HG03565 (cell line): ENCODE results near the gene MACROD2.

Experiments
- ATAC-seq: cut with Tn5 transposase; IDR thresholded peaks from one replicate; pipeline ENCODE4 v1.9.1; 2021; ENCODE audit warnings: mild to moderate bottlenecking, moderate library complexity; ENCODE audit not compliant: unreplicated experiment

MACROD2 gene

DNA sequence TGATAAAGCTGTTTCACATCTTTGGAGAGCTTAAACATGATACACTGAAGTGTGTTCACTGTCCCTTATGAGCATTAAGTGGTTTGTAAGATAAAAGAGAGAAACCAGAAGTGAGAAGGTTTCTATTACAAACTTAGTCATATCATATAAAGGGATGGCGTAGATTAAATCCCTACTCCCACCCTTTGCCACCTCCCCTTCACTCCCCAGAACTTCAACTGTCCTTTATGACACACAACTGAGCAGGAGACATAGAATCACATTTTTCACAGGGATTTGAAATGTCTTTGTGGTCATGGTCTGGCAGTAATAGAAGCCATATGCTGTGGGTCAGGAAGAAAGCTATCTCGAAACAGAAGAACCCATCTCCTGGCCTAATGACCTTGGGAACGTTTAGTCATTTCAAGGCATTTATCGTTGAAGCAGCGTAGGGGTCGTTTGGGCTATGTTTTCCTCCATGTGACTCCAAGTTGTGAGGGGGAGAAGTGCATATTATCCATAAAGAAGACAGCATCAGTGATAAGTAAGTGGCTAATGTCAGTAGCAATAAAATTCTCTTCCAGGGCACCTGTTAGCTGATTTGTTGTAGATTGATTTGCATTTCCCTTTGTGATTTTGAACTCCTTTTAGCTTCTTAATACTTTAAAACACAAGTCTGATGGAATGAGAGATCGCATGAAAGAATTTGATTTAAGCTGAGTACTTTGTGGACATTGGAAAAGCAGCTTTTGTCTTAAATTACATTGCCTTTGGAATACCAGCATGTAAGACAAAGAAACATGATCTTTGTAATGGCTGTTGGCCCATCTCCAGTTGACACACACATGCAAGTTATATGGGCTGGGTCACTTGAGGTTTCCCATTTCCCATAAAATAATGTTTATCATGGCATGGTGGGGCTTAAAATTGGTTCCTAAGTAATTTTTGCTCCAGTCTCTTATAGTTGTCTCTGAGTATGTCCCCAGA lies 843.6 kb downstream of the MACROD2 start:
- peak; percentile 80 for ATAC-seq

DNA sequence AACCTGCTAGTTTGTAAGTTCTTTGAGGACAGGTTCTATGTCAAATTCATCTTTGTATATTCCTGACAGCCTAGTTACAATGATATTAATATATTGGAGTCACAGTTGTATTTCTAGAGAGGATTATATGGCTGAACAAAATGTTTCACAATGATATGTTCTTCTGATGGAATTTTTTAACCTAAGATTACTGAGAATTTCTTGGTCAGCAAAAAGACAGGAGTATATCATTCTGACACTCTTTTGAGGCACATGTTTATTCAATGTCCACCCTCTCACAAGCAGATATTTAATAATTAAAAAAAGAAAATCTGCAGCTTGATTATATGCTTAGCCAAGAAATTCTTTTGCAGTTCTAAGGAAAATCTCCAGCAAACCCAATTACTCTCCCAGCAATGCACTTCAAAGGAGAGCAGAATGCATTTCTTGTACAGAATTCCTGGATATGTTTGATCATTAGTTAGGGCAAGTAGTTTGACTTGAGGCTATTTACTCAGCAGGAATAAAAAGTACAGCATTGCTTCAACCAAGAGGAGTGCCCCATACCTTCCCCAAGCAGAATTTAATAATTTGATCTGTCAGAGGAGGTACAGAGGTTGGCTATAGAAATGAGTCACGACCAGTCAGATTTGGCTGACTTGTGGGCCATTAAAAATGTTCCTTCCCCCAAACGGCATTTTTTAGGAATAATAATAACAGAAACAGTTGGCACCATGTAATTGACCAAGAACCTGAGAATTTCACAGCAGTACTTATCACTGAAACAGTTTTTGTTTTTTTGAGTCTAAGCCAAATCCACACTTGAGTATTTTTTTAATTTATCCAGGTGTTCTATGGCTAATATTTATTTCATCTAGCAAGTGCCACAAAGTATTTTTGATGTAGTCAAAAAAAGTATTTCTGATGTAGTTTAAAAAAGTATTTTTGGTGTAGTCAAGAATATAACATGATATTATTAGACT lies 850.2 kb downstream of the MACROD2 start:
- no peak for ATAC-seq

DNA sequence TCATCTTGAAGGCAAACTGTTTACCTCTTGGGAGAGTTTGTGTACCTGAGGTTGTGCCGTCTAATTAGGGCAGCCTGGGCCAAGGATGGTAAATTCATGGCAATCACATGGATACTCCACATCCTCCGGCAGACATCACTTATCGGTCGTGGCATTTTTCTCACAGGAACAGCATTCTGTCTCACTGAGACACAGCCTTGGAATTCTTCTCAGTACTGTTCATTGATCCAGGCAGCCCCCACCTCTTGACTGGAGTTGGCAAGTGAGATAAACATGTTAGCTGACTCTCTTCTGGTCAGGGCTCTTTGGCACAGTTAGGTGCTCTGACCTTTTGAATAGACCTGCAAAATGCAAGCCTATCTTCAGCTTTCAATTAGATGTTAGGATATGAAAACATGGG lies 853.5 kb downstream of the MACROD2 start:
- no peak for ATAC-seq

DNA sequence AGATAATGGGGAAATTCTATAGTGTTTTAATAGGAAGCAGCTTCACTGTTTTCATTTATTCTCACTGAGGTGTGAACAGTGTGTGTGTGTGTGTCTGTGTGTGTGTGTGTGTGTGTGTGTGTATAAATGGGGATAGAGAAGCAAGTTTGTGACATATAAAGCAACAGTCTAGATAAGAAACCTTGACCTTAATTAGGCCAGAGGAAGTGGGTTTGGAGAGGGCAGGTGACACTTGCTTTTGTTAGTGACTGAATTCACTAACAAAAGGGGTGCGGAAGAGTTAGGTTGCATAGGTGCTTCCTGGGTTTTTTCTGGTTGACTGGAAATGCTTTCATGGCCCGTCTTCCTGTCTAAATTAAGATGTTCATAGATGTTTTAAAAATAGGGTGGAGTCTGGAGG lies 857.8 kb downstream of the MACROD2 start:
- no peak for ATAC-seq

DNA sequence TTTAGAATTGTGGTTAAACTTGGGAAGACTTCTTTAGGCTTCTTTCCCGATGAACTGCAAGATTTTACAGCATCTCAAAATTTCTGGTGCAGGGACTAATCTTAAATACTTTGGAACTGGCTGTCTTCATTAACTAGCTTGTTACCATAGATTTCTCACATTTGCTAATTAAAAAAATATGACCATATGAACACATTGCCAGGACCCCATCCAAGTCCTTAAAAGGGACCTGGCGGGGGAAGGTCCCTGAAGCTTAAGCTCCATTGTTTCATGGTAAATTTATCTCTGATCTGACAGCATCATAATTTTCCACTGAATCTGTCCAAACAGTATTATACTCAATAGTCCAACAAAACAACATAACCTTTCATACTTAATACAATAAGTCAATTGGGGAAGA lies 859.9 kb downstream of the MACROD2 start:
- ATAC-seq: no peak

DNA sequence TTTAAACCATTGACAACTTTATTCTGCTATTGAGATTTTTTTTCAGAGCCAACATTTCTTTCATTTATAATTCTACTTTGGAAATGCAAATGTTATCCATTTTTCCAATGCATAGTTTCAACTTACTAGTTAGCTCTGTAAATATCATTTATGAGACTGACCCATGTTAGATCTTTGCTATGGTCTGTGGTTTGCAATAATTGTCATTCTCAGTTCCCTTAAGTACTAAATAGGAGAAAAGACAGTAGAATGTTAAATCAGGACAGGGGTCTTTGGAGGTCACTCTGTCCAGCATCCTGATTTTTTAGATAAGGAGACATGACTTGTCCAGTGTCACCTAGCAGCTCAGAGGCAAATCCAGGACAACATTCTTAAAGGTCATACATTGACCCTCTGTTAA lies 864.3 kb downstream of the MACROD2 start:
- ATAC-seq: no peak

DNA sequence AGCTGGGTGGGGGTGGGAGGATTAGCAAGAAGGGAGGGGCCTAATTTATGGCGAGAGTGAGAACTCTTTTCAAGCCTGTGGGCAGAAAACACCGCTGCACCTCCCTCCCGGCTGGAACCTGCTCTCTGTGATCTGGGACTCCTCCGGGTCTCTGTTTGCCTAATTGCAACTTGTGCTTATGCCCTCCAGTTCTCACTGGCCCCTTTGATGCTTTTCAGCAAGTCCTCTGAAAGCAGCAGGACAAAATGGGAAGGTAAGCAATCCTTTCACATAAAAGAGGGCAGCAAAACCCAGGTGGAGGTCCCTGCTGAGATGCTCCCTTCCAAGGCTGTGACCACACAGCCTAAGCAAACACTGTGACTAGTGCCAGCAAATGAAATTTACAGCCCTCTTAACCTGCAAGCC lies 865.1 kb downstream of the MACROD2 start:
- no peak for ATAC-seq

DNA sequence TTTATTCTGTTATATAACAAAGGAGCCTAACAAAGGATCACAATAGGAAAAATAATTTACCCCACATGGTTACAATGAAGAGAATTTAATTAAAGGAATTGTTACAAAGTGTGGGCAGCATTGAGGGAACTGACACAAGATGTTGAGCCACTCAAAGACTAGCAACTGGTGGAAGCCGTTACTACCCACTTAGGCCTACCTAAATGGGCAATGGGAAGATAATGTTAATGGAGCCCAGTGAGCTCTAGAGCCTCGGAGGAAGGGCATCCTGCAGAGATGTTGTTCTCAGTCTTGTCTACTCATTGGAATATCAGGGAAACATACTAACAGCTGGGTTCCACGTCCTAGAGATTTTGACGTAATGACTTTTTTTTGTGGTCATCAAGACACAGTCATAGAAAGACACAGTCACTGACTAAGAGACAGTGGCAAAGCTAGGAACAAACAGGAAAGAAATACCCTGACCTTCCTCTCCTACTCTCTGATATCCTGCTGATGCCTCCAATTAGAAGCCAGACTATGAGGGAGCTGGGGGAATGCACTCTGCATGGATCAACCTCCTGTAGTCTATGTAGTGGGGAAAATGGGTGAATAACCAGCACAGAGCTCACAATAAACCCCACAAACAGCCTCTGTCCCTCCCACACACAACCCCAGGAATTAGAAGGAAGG lies 865.8 kb downstream of the MACROD2 start:
- no peak for ATAC-seq

DNA sequence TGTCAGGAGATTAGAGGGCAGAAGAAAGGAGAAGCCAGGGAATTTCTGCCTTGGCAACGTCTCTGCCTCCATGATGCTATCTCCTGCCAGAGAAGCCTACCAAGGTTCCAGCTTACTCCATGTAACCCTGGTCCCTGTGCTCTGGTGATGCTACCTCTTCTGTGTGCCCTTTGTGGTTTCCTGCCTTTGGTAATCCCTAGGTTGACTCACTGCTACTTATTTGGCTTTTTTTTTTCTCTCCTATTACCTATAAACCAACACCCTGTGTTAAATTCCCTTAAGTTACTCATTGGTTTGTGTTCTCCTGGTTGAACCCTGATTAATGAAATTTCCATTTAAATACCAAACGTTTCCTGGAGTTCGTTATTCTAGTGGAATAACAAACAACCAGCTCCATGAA lies 869.9 kb downstream of the MACROD2 start:
- ATAC-seq: no peak

DNA sequence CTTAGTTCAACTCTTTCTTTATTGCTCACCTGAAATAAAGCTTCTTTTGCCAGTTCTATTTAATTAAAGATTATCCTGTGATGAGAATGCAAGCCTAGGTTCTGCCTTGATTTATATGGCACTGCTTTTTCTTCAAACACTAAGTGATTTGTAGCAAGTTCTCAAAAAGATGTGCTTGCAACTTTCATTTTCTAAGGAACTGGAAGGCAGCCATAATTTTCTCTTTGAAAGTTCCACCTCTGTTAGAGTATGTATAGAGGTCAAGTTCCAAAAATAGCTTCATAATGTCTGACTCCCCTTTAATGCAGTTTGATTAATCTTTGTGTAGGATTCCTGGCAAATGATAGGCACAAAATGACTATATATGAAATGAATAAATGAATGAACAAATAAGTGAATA lies 870.4 kb downstream of the MACROD2 start:
- ATAC-seq: no peak

DNA sequence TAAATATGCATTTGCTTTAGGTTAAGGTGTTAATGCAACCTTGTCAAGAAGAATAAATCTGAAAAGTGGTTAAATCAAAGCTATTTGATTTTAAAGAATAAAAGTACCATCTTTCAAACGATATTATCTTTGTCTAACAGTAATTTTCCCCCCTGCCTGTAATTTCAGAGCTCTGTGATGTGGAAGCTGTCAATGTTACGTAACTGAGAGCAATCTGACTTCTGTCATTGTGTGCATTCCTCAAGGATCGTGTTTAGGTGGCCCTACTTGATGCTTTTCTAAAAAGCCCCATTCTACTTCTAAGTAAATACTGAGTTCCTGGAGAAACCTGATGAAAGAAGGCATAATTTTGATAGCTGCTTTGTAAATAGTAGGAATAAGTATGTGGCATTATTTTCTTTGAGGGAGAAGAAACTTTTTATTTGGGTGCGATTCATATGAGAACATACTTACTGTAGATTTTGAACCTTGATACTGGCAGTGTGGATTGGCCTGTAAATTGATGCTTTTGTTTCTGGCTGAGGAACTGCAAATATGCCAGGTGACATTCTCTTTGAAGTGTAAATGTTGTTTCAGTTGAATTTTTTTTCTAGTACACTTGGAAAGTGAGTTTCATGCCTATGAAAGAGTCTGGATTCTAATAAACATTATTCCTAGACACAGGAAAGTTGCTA lies 871.7 kb downstream of the MACROD2 start:
- ATAC-seq: no peak

DNA sequence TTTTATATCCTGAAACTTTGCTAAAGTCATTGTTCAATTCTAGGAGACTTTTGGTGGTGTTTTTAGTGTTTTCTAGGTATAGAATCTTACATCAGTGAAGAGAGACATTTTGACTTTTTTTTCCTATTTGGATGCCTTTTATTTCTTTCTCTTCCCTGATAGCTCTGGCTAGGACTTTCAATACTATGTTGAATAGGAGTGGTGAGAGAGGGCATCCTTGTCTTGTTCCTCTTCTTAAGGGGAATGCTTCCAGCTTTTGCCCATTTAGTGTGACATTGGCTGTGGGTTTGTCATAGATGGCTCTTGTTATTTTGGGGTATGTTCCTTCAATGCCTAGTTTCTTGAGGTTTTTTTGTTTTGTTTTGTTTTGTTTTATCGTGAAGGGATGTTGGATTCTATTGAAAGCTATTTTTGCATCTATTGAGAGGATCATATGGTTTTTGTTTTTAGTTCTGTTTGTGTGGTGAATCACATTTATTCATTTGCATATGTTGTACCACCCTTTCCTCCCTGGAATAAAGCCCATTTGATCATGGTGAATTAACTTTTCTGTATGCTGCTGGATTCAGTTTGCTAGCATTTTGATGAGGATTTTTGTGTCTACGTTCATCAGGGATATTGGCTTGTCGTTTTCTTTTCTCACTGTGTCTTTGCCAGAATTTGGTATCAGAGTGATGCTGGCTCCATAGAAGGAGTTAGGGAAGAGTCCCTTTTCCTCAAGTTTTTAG lies 882.1 kb downstream of the MACROD2 start:
- ATAC-seq: no peak

DNA sequence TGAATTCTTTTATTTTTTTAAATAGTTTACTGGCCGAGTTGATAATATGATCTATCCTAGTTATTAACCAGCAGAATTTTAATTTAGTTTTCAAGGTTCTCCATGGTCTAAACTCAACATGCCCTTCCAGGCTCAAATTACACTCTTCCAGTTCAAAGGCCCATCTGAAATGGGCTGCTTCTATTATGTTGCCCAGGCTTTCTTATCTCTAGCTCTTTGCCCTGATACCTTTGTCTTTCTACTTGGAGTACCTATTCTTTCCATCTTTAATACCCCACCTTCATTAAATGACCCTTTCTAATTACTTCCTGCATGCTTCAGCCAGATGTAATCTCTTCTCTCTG lies 883.3 kb downstream of the MACROD2 start:
- no peak for ATAC-seq

DNA sequence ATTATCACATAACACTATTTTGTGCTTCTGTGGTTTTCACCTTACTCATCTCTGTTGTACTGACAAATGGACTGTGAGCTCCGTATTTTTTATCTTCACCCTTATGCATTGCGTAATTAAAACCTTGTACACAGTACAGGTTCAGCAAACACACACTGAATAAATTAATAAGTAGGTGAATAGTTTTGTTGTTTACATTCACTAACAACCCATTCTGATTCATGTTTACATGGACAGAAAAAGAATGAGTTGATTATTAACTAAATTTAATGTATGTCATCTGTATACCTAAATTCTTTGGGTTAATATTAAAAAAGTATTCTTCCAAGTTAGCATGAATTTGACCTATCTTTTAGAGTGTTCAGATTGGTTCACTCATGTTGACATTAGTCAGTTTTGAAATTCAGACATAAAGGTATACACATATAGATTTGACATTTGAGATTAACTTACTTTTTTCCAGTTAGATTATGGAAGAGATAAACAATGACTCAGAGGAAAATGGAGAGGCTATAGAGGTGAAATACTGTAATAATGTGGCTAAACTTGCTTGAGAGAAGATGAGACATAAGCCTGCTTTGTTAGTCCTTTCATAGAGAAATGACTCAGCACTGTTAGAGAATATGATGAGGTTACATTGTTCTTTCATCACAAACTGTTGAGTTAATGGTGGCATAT lies 883.8 kb downstream of the MACROD2 start:
- ATAC-seq: peak; percentile 86

DNA sequence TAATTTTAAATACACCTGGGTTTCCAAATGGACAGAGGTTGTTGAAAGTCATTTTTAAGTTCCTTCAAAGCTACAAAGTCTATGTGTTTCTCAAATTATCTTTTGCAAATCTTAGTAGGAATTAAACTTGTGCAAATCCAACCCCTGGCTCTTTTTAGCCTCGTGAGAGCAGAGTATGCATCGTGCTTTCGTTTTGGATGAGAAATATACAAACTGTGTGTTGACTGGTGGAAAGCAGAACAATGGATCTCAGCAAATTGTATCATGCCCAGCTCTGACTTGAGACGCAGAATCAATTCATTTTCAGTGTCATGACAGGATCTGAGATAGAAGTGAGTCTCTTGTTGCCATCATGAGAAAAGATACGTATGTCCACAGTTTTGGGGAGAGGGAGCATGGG lies 884.5 kb downstream of the MACROD2 start:
- no peak for ATAC-seq

DNA sequence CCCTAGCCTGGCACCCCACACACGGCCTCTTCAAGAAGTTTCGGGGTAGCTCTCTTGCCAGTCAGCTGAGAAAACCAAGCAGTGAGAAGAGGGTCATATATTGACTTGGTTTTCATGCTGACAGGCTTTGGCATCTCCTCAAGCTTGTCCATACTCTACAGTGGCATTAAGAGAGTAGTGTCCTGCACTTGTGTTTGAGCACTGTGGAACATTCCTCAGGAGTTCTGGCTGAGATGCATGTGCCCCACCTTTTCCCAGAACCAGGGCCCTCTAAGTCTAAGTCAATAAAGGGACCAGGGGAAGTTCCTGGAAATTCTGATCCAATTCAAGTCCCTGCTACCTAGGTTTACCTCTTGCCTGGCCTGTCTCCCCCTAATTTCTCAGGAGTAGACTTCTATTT lies 886.2 kb downstream of the MACROD2 start:
- no peak for ATAC-seq

DNA sequence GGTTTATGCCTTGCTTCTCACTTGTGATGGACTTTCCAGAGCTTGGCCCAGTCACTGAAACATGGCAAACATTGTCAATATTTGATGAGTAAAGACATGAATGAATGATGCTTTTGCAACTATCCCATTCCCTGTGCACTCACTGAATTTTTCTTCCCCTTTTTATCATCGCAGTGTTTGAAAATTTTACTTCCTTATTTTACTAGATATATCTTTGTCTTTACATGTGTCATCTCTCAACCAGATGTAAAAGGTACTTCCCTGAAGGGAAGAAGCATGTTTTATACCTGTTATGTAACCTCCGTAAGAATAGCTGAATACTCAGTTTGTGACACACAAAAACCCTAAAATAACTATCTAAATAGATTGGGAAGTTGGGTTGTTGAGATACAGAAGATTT lies 886.8 kb downstream of the MACROD2 start:
- ATAC-seq: no peak

DNA sequence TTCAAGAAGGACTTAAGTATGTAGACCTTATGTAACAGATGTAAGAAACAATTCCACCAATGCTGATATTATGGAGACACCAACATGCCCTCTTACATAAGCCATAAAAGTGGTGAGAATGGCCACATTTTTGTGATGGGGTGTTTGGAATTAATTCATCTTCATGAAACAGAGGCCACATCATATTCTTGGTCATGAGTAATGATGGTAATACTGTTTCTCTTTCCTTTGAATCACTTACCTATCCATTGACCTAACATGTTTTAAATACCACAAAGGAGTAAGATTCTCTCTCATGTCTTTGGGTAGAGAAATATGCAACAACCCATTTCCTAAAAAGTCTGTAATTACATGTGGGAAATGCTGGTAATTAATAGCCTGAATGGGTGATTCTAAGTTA lies 887.5 kb downstream of the MACROD2 start:
- no peak for ATAC-seq

DNA sequence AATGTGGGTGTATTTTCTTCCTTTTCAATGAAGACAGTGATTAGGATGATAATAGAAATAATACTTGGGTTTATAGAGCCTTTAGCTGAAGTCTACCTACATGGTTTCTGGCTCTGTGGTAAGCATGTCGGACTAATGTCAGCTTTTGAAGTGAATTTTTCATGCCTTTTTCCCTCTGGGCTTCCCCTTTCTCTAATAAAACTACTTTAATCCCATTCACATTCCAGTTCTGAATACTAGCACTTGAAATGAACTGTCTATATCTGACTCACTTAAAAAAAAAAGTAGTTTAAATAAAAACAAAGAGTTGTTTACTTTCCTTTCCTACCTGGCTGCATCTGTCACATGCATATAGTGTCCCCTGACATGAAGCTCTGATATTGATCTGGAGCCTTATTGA lies 888.0 kb downstream of the MACROD2 start:
- no peak for ATAC-seq
